ENCODE measurements around the gene C1orf56.
"Not testable (repeated sequence)": the region's sequence is repeated elsewhere in the genome, so short reads cannot be mapped to it uniquely, and the experiment has no call there.

Gene C1orf56

DNA sequence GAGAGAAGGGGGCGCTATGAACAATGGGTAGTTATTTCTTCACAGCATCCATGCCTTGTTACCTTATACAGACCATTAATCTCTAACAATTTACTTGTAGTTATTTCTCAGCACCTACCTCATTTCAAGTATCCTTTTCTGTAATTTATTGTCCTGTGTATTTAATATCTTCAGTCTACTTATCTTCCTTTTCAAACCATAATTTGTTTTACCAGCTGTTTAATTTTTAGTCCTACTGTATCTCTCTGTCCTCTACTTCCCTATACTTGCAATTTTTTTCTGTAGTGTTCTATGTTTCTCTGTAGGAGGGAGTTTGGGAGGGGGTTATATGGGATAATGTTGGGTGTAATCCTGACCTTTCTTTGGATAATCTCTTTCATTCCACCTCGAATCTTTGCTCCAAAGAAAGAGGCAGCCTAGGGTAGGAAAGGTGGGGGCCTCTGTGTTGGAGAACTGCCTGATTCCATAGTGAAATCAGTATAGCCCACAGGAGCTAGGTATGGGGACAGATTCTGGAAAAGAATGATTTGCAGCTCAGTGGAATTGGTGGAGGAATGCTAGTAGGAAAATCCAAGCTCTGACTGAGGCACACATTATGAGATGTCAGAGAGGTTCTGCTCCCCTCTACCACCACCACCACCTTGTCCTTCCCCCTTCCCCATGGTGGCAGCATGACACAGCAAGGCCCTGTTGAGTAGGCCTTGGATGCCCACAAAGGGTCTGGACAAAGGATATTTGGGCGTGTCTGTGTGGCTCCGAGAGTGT, 13.3 kb downstream of the C1orf56 start:
- peak in 8 of 51 donors; percentile 4 to 40 (median 12) for DNase-seq

DNA sequence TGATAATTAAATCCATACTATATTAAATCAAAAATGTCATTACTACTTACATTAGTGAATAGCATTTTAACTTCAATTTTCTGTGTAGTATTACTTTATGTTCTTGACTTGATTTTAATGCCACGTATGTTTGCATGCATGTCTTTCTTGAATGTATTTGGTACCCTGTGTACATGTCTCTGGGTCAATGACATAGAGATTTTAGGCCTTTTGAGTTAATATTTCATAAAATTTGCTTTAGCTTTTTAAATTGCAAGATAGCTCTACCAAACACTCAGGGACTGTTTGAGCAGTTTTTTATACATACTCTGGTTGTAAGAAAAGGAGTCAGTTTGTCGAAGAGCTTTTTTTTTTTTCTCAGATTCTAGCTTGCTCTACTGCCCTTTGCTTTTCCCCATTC, 14.2 kb downstream of the C1orf56 start:
- DNase-seq, result no peak

DNA sequence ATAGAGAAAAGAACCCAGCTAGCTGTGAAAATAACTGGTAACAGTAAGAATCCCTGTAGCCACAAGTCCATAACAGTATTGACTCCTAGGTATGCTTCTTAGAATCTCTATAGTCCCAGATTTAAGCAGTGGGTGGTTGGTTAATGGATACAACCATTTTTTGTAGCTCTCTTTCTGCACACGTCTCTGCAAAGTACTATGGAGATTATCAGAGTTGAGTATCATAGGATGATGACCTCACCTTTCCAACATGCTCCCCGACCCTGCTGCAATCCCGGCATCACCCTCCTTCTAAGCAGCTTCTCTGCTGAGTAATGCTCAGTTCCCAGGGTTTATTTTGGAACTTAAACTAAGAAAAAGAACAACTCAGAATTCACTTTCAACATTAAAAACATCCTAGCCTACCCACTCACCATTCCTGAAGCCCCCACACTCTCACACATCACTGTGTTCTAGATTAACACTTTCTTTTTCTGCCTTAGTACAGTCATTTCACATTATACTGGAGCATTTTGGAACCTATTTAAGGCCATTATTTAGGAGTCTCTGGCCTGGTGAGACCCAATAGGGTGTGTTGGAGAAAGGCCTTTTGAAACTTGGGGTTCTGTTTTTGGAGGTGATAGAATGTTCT, 15.3 kb downstream of the C1orf56 start:
- DNase-seq, result peak in 1 of 51 donors; percentile 16

DNA sequence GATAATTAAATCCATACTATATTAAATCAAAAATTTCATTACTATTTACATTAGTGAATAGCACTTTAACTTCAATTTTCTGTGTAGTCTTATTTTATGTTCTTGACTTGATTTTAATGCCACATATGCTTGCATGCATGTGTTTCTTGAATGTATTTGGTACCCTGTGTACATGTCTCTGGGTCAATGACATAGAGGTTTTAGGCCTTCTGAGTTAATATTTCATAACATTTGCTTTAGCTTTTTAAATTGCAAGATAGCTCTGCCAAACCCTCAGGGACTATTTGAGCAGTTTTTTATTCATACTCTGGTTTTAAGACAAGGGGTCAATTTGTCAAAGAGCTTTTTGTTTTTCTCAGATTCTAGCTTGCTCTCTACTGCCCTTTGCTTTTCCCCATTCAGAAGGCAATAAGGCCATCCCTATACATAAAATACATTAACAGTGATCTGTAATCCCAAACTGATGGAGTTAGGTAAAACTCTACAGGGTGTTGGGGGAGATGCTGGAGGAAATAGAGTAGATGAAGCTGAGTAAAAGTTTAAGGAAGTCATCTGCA, 17.6 kb downstream of the C1orf56 start:
- no peak for DNase-seq

DNA sequence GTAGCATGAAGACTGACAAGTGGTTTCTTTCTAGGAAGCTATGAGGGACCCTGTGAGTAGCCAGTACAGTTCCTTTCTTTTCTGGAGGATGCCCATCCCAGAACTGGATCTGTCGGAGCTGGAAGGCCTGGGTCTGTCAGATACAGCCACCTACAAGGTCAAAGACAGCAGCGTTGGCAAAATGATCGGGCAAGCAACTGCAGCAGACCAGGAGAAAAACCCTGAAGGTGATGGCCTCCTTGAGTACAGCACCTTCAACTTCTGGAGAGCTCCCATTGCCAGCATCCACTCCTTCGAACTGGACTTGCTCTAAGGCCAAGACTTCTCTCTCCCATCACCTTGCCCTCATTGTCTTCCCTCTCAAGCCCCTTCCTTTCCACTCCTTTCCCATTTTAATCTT, 19.6 kb downstream of the C1orf56 start:
- DNase-seq, result no peak

DNA sequence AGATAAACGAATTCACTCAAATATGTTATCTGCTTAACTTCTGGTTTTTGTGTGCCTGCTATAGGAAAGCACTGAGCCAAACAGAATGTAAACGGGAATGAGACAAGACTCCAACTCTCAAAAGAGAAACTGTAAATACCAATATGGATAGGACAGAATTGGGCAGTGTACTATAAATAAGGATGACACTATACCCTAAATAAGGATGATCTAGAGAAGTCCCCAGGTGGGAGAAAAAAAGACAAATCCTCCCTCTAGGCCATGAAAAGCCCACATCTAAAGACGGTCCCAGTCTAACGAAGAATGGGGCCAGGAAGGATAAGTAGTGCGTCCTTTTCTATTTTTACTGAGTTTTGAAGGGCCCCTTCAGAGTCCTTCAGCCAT, 21.5 kb downstream of the C1orf56 start:
- no peak for DNase-seq

DNA sequence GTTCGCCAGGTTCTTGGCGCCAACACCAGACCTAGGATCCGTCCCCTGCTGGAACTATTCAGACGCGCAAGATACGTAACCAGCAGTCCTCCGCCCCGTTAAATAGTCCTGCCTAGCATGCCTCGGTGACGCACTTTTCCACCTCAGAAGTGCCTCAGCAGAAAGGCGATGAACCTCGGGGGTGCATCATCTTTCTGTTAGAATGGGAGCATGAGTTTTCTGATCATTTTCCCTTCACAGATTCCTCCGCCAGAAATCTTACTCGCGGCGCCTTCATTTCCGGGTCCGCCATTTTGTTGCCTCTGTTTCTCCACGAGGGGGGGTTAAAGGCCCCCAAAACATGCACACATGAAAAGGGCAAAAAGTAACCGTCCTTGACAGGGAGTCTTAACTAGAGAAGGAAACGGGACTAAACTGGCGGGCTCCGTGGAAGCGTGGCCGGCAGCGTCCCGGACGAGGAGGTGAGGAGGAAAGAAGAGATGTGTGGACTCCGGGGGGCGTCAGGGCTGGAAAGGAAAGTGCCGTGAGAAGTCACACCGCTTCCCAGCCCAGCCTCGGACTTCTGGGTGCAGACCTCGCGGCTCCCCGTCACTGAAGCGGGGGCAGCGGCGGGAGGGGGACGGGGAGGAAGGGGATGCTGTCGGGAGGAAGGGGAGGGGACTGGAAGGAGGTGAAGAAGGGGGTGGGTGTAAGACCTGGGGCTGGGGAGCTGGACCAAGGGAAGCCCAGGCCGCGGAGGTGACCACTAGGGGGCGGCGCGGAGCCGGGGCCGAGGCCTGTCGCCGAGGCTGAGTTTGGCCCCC, 23.1 kb downstream of the C1orf56 start, which contains the start of gene GABPB2:
GABPB2 (plus strand) TSS at position 288 of the 803 bp plus-strand sequence. CDS start 17,429 bp downstream, outside the sequence.
- DNase-seq, result peak; percentile 60 to 96 (median 86)

DNA sequence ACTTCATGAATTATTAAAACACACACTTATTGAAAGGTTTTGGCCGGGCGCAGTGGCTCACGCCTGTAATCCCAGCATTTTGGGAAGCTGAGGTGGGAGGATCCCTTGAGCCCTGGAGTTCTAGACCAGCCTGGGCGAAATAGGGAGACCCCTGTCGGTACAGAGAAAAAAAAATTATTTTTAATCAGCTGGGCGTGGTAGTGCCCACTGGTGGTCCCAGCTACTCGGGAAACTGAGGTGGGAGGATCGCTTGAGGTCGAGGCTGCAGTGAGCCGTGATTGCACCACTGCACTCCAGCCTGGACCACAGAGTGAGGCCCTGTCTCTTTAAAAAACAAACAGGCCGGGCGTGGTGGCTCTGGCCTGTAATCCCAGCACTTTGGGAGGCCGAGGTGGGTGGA, 24.7 kb downstream of the C1orf56 start:
- no peak for DNase-seq

DNA sequence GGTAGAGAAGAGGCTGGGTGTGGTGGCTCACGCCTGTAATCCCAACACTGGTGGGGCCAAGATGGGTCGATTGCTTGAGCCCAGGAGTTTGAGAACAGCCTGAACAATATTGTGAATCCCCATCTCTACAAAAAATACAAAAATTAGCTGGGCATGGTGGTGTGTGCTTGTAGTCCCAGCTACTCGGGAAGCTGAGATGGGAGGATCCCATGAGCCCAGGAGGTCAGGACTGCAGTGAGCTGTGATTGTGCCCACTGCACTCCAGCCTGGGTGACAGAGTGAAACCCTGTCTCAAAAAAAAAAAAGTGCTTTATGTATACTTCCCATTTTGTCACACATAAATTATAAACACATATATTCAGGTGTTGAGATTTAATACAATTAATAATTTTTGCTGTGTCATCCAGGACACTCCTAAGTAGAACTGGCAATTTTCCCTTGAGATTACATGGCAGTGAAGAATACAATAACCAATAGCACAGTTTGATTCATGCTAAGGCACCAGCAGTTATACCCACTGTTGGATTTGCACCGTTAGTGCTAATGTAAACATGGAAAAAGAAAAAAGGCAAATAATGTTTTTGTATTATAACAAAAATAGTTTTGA, 38.5 kb downstream of the C1orf56 start:
- DNase-seq, result no peak

DNA sequence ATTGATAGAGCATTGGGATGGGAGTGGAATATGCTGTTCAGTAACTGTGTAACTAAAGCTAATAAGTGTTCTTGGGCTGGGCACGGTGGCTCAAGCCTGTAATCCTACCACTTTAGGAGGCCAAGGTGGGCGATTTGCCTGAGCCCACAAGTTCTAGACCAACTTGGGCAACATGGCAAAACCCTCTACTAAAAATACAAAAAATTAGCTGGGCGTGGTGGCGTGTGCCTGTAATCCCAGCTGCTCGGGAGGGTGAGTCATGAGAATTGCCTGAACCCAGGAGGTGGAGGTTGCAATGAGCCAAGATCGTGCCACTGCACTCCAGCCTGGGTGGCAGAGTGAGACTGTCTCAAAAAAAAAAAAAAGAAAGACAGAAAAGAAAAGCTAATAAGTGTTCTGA, 49.9 kb downstream of the C1orf56 start:
- DNase-seq, result not testable (repeated sequence)

DNA sequence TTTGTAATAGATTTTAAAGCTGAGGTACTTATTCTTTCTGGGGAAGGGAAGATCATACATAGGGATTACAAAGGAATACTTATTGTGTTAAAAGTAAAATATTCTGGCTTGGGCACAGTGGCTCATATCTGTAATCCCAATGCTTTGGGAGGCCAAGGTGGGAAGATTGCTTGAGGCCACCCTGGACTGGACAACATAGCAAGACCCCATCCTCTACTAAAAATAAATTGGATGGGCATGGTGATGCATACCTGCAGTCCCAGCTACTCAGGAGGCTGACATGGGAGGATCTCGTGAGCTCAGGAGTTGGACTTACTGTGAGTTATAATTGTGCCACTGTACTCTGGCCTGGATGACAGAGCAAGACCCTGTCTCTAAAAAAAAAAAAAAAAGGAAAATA, 50.6 kb downstream of the C1orf56 start:
- no peak for DNase-seq

Measured in hypothalamus (tissue), 51 donors.